IMR-90 (cell line): ENCODE measurements around the gene PRR33. TPM values are rescaled to one million over a fixed set of nuclear protein-coding genes. Genes with fewer than 3 reads are reported as not detected.

ENCODE experiments used
- ATAC-seq: fragments of 200-7000 bp; cut with Tn5 transposase; 2 replicates; pipeline ENCODE4 v1.9.1; 2020; ENCODE audit warnings: low read depth, mild to moderate bottlenecking, moderate library complexity
- BruUV-seq: library from RNA; stranded (reverse); fragments of 400-500 nt; replicated peaks from 2 replicates; lab custom pipeline; 2021; lab: Mats Ljungman, UMichigan
- CTCF ChIA-PET: fragments of 300-600 bp; formaldehyde crosslinking; extraction: SDS; loops from one replicate; lab custom pipeline; 2021; ENCODE audit warnings: antibody characterized with exemption; lab: Yijun Ruan, JAX
- POLR2A ChIA-PET: fragments of 300-600 bp; sonication (Branson Sonifier 250); formaldehyde crosslinking; loops from one replicate; lab custom pipeline; 2022; ENCODE audit warnings: antibody characterized with exemption; ENCODE audit not compliant: unreplicated experiment; lab: Charles Lee
- DNase-seq: peaks from one replicate; pipeline ENCODE4 v3.0.0; 2013
- H2AFZ ChIP-seq: replicated peaks from 2 replicates; pipeline ENCODE3; 2013; ENCODE audit warnings: low read length, mild to moderate bottlenecking; ENCODE audit not compliant: poor library complexity
- H2AK5ac ChIP-seq: 2 replicates; pipeline ENCODE4 v1.6.1; 2013; ENCODE audit warnings: low read depth, low read length, inconsistent platforms
- H2AK9ac ChIP-seq: replicated peaks from 2 replicates; pipeline ENCODE3; 2013; ENCODE audit warnings: mild to moderate bottlenecking, low read depth, low read length, moderate library complexity; ENCODE audit not compliant: poor library complexity
- H2BK120ac ChIP-seq: 2 replicates; pipeline ENCODE4 v1.6.1; 2013; ENCODE audit warnings: low read depth, low read length, inconsistent platforms
- H2BK15ac ChIP-seq: 3 replicates; pipeline ENCODE4 v1.6.1; 2013; ENCODE audit warnings: low read depth, low read length, inconsistent platforms
- H2BK20ac ChIP-seq: 2 replicates; pipeline ENCODE4 v1.6.1; 2013; ENCODE audit warnings: low read depth, mild to moderate bottlenecking, inconsistent platforms, low read length, moderate library complexity
- H2BK5ac ChIP-seq: 2 replicates; pipeline ENCODE4 v1.6.1; 2013; ENCODE audit warnings: mild to moderate bottlenecking, low read depth, low read length, inconsistent platforms; ENCODE audit not compliant: poor library complexity, severe bottlenecking
- H3K14ac ChIP-seq: replicated peaks from 2 replicates; pipeline ENCODE4 v1.6.1; 2013; ENCODE audit warnings: low read depth, low read length, inconsistent platforms
- H3K18ac ChIP-seq: 2 replicates; pipeline ENCODE4 v1.6.1; 2013; ENCODE audit warnings: low read depth, low read length, control low read depth
- H3K23ac ChIP-seq: 2 replicates; pipeline ENCODE4 v1.6.1; 2013; ENCODE audit warnings: low read depth, low read length, inconsistent platforms
- H3K27ac ChIP-seq: 2 replicates; pipeline ENCODE4 v1.5.1; 2013; ENCODE audit warnings: mild to moderate bottlenecking, control low read depth, low read length; ENCODE audit not compliant: insufficient read depth
- H3K27me3 ChIP-seq: 2 replicates; pipeline ENCODE4 v1.6.1; 2013; ENCODE audit warnings: low read length; ENCODE audit not compliant: control insufficient read depth, insufficient read depth
- H3K36me3 ChIP-seq: 2 replicates; pipeline ENCODE4 v1.6.1; 2013; ENCODE audit warnings: low read length, mixed read lengths; ENCODE audit not compliant: control insufficient read depth, insufficient read depth
- H3K4ac ChIP-seq: 2 replicates; pipeline ENCODE4 v1.6.1; 2013; ENCODE audit warnings: low read depth, low read length, inconsistent platforms
- H3K4me1 ChIP-seq: 2 replicates; pipeline ENCODE4 v1.6.1; 2013; ENCODE audit warnings: low read length, mixed read lengths; ENCODE audit not compliant: control insufficient read depth, insufficient read depth
- H3K4me2 ChIP-seq: 2 replicates; pipeline ENCODE4 v1.6.1; 2013; ENCODE audit warnings: low read depth, mild to moderate bottlenecking, control low read depth, low read length, moderate library complexity
- H3K4me3 ChIP-seq: 2 replicates; pipeline ENCODE4 v1.5.1; 2013; ENCODE audit warnings: low read depth, mild to moderate bottlenecking, control low read depth, low read length, moderate library complexity; ENCODE audit not compliant: insufficient read depth
- H3K56ac ChIP-seq: 2 replicates; pipeline ENCODE4 v1.6.1; 2013; ENCODE audit warnings: low read length, inconsistent platforms; ENCODE audit not compliant: insufficient read depth; ENCODE audit errors: extremely low read depth
- H3K79me1 ChIP-seq, 2 experiments: 2 replicates each; pipeline ENCODE4 v1.6.1; 2013; ENCODE audit warnings: low read length in 2 of 2, inconsistent platforms in 1 of 2, low read depth in 1 of 2
- H3K9ac ChIP-seq: 2 replicates; pipeline ENCODE4 v1.6.1; 2013; ENCODE audit warnings: low read depth, low read length, control low read depth
- H3K9me1 ChIP-seq: 2 replicates; pipeline ENCODE4 v1.6.1; 2013; ENCODE audit warnings: low read length, inconsistent platforms; ENCODE audit not compliant: insufficient read depth
- H3K9me3 ChIP-seq: 2 replicates; pipeline ENCODE4 v1.6.1; 2013; ENCODE audit warnings: low read length; ENCODE audit not compliant: control insufficient read depth, insufficient read depth
- H4K20me1 ChIP-seq: 2 replicates; pipeline ENCODE4 v1.6.1; 2013; ENCODE audit warnings: low read length, inconsistent platforms; ENCODE audit not compliant: insufficient read depth
- H4K5ac ChIP-seq: 2 replicates; pipeline ENCODE4 v1.6.1; 2013; ENCODE audit warnings: mild to moderate bottlenecking, low read depth, low read length, control low read depth
- H4K8ac ChIP-seq, 2 experiments: 2 replicates each; pipeline ENCODE4 v1.6.1; 2013; ENCODE audit warnings: low read depth in 2 of 2, low read length in 2 of 2, control low read depth in 1 of 2, inconsistent platforms in 1 of 2
- H4K91ac ChIP-seq: 2 replicates; pipeline ENCODE4 v1.6.1; 2013; ENCODE audit warnings: low read depth, low read length, inconsistent platforms; ENCODE audit not compliant: insufficient read depth
- BHLHE40 ChIP-seq: fragments of 150-350 bp; IDR thresholded peaks from 2 replicates; pipeline ENCODE4 v1.6.1; 2016; ENCODE audit warnings: mild to moderate bottlenecking, low read depth, low read length
- FOS ChIP-seq: fragments of 150-350 bp; IDR thresholded peaks from 2 replicates; pipeline ENCODE4 v1.6.1; 2016; ENCODE audit warnings: low read depth, low read length
- MAFK ChIP-seq: IDR thresholded peaks from 2 replicates; pipeline ENCODE4 v1.6.1; 2012; ENCODE audit warnings: low read depth, low read length, improper control_type of control experiment
- MAZ ChIP-seq: IDR thresholded peaks from 2 replicates; pipeline ENCODE4 v1.6.1; 2012; ENCODE audit warnings: low read depth, mild to moderate bottlenecking, low read length, improper control_type of control experiment, moderate library complexity, borderline replicate concordance
- MXI1 ChIP-seq: IDR thresholded peaks from 2 replicates; pipeline ENCODE4 v1.6.1; 2012; ENCODE audit warnings: low read depth, mild to moderate bottlenecking, low read length, moderate library complexity, borderline replicate concordance
- NFE2L2 ChIP-seq: fragments of 150-350 bp; IDR thresholded peaks from 2 replicates; pipeline ENCODE4 v1.6.1; 2016; ENCODE audit warnings: low read depth, mild to moderate bottlenecking, low read length
- POLR2A ChIP-seq: IDR thresholded peaks from 2 replicates; pipeline ENCODE4 v1.6.1; 2012; ENCODE audit warnings: mild to moderate bottlenecking, low read depth, low read length
- RFX5 ChIP-seq: IDR thresholded peaks from 2 replicates; pipeline ENCODE4 v1.8.0; 2012; ENCODE audit warnings: low read depth, mild to moderate bottlenecking, low read length, moderate library complexity
- SMC3 ChIP-seq: fragments of 150-350 bp; IDR thresholded peaks from 2 replicates; pipeline ENCODE4 v1.6.1; 2016; ENCODE audit warnings: low read depth, mild to moderate bottlenecking, antibody characterized with exemption, low read length, moderate library complexity
- WGBS, 2 experiments: methylation state at CpG; one replicate each; pipeline versions ENCODE4 v1.1.5 to v1.1.7; 2013; ENCODE audit warnings: missing lambda C conversion rate in 2 of 2; ENCODE audit not compliant: insufficient read length in 1 of 2; ENCODE audit errors: extremely low coverage in 2 of 2; 5-methylcytosine and 5-hydroxymethylcytosine counted together
- dilution Hi-C: fragments of 300-500 bp; cut with HindIII; formaldehyde crosslinking; loops from one replicate; pipeline ENCODE4 v1.14.3; 2018; ENCODE audit warnings: low sequenced_read_pairs; ENCODE audit not compliant: unreplicated experiment
- in situ Hi-C: fragments of 300-500 bp; cut with MboI; formaldehyde crosslinking; loops from 3 replicates; pipeline ENCODE4 v1.14.3; 2019; ENCODE audit warnings: low sequenced_read_pairs, inconsistent platforms, mixed read lengths
- intact Hi-C: fragments of 100-400 bp; cut with micrococcal nuclease; formaldehyde crosslinking; loops from 2 replicates; pipeline ENCODE4 v1.10.0; 2022
- polyA plus RNA-seq, 3 experiments: library from polyadenylated mRNA; depleted of rRNA; stranded (reverse); fragments of >200 nt; gene quantifications; 2 replicates each; pipeline ENCODE4 v1.2.3, GENCODE V29; 2012; ENCODE audit warnings: low replicate concordance in 1 of 3
- total RNA-seq: library from RNA; depleted of rRNA; stranded (reverse); fragments of >200 nt; gene quantifications from 2 replicates; pipeline ENCODE4 v1.2.3, GENCODE V29; 2012
- TF ChIP-seq, protein P1 (sequence below): fragments of 150-350 bp; IDR thresholded peaks from 2 replicates; pipeline ENCODE4 v1.6.1; 2017; ENCODE audit warnings: mild to moderate bottlenecking, antibody characterized with exemption, low read length, low read depth
- TF ChIP-seq, protein P2 (sequence below): conservative IDR thresholded peaks from 2 replicates; pipeline ENCODE4 v1.5.1; 2012; ENCODE audit warnings: mild to moderate bottlenecking, low read depth, low read length, improper control_type of control experiment

The PRR33 gene
- total and polyA plus RNA-seq, 2 of the 4 experiments (the other 2 are of a cell fraction), result not detected

DNA sequence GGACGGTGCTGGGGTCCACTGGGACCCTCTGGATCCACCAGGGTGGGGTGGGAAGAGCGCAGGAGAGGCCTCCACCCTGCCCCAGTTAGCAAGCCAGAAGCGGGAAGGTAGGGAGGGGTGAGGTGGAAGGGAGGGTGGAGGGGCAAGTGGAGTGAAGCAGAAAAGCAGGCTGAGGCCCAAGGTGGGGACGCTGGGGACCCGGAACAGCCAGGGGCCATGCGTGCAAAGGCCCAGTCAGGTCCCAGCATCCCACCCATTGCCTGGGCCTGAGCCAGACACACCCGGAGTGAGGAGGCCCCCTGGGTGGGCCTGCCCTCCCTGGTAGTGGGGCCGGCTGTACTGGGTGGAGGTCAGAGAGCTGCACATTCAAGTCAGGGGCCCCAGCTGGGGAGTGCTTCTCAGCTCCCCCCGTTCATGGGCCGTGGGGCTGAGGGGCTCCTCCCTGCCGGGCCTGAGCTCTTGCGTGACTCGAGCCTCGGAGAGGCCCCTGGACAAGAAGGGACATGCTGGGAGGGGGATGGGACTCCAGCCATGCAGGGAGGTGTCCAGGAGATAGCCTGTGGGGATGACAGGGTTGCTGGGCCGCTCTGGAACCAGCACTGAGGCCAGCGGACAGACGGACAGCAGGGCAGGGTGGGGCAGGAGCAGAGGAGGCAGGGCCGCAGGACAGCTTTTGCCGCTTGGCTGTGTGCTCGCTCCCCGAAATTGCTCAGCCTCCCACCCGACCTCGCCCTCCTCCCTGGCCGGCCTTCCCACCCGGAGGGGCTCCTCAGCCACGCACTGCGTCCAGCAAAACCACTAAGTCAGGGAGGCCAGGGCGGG lies 35.5 kb upstream of the PRR33 start:
- no peak overlapping the region for H2BK15ac ChIP-seq
- H2BK5ac ChIP-seq, result no peak overlapping the region
- no peak overlapping the region for H4K91ac ChIP-seq
- intact Hi-C loops, result no loop called here
- no peak overlapping the region for H2BK120ac ChIP-seq
- no peak overlapping the region for H3K4me3 ChIP-seq
- no peaks in the 10 kb centered on the region for H3K9me1 ChIP-seq
- WGBS, 2 experiments, result 63% methylated on average over 2 of the region's 28 CpGs; no CpG with 5 or more reads in 1 of the 2 experiments
- no peak overlapping the region for H3K23ac ChIP-seq
- no peak overlapping the region for H2AFZ ChIP-seq
- no peaks in the 10 kb centered on the region for H4K20me1 ChIP-seq
- no peak overlapping the region for H4K5ac ChIP-seq
- no peaks in the 10 kb centered on the region for H3K9me3 ChIP-seq
- no peak overlapping the region for H3K14ac ChIP-seq
- H3K4ac ChIP-seq, result no peak overlapping the region
- no peak overlapping the region for H3K4me2 ChIP-seq
- H3K36me3 ChIP-seq, result no peaks in the 10 kb centered on the region
- H3K56ac ChIP-seq, result no peak overlapping the region
- dilution Hi-C loops, result no loop called here
- H2BK20ac ChIP-seq, result no peak overlapping the region
- no peak overlapping the region for H2AK9ac ChIP-seq
- TF ChIP-seq BHLHE40 (no peak), RFX5 (no peak), SMC3 (no peak), POLR2A (no peak), MAZ (no peak), MAFK (no peak), FOS (no peak), NFE2L2 (no peak), MXI1 (no peak)
- TF ChIP-seq, protein P1, sequence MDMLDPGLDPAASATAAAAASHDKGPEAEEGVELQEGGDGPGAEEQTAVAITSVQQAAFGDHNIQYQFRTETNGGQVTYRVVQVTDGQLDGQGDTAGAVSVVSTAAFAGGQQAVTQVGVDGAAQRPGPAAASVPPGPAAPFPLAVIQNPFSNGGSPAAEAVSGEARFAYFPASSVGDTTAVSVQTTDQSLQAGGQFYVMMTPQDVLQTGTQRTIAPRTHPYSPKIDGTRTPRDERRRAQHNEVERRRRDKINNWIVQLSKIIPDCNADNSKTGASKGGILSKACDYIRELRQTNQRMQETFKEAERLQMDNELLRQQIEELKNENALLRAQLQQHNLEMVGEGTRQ, result no peak
- TF ChIP-seq, protein P2, sequence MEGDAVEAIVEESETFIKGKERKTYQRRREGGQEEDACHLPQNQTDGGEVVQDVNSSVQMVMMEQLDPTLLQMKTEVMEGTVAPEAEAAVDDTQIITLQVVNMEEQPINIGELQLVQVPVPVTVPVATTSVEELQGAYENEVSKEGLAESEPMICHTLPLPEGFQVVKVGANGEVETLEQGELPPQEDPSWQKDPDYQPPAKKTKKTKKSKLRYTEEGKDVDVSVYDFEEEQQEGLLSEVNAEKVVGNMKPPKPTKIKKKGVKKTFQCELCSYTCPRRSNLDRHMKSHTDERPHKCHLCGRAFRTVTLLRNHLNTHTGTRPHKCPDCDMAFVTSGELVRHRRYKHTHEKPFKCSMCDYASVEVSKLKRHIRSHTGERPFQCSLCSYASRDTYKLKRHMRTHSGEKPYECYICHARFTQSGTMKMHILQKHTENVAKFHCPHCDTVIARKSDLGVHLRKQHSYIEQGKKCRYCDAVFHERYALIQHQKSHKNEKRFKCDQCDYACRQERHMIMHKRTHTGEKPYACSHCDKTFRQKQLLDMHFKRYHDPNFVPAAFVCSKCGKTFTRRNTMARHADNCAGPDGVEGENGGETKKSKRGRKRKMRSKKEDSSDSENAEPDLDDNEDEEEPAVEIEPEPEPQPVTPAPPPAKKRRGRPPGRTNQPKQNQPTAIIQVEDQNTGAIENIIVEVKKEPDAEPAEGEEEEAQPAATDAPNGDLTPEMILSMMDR, result no peak
- ATAC-seq (no peak), DNase-seq (no peak)
- H3K27me3 ChIP-seq, result peaks cover 12% of the 10 kb centered on the region; the same call in 1 of the 2 replicates
- H2AK5ac ChIP-seq, result no peak overlapping the region
- no peak overlapping the region for H4K8ac ChIP-seq
- CTCF ChIA-PET, result interaction anchor here (0.5 kb wide), 1 partner anchor 103 kb away, joined by 4 read pairs; no protein-coding TSS in a partner anchor
- no peaks in the 10 kb centered on the region for H3K79me1 ChIP-seq
- no peak overlapping the region for H3K18ac ChIP-seq
- BruUV-seq, result no TSS peak
- in situ Hi-C loops, result no loop called here
- H3K4me1 ChIP-seq, result no peaks in the 10 kb centered on the region
- POLR2A ChIA-PET, result no interaction called here
- H3K27ac ChIP-seq, result no peak overlapping the region
- H3K9ac ChIP-seq, result no peak overlapping the region
